NCI-H460 (cell line): ENCODE results near the gene GLYATL1B. TPM values are rescaled to one million over a fixed set of nuclear protein-coding genes. Genes with fewer than 3 reads are reported as not detected.
"Not testable (repeated sequence)": the region's sequence is repeated elsewhere in the genome, so short reads cannot be mapped to it uniquely, and the experiment has no call there.

Experiments
- DNase-seq: peaks from one replicate; pipeline ENCODE4 v3.0.0-alpha.2; 2016; ENCODE audit warnings: low read depth; ENCODE audit errors: extremely low read depth
- total RNA-seq: library from RNA; depleted of rRNA; stranded (reverse); fragments of >200 nt; shearing (Covaris generic); gene quantifications from 2 replicates; pipeline ENCODE4 v1.2.3, GENCODE V29; 2014

The GLYATL1B gene
- total RNA-seq, 1 experiment from 2014 or later: not detected

GRCh38 chr11:59095225-59095624 lies 9.1 kb downstream of the GLYATL1B start:
- DNase-seq: not testable (repeated sequence)

GRCh38 chr11:59095972-59096575 lies 10.0 kb downstream of the GLYATL1B start:
- DNase-seq: not testable (repeated sequence)

- DNase-seq: peak; percentile 54
These were observed 11.1 kb downstream of the GLYATL1B start for GRCh38 chr11:59097113-59097708.

- DNase-seq: not testable (repeated sequence)
These were observed 11.8 kb downstream of the GLYATL1B start for GRCh38 chr11:59097938-59098337.

- DNase-seq: peak; percentile 54
These were observed 16.2 kb downstream of the GLYATL1B start for GRCh38 chr11:59102259-59102765.

GRCh38 chr11:59106363-59107336 lies 20.5 kb downstream of the GLYATL1B start, which contains the start of gene FAM111B:
FAM111B (plus strand) TSS chr11:59107237; CDS start chr11:59109626, 2,389 bp downstream.
- DNase-seq: peak; percentile 88

GRCh38 chr11:59107721-59108120 lies 21.6 kb downstream of the GLYATL1B start:
- not testable (repeated sequence) for DNase-seq

- no peak for DNase-seq
These were observed 26.4 kb downstream of the GLYATL1B start for GRCh38 chr11:59112494-59112893.

- no peak for DNase-seq
These were observed 28.2 kb downstream of the GLYATL1B start for GRCh38 chr11:59114344-59114743.

GRCh38 chr11:59115553-59115952 lies 29.4 kb downstream of the GLYATL1B start:
- DNase-seq: no peak

- no peak for DNase-seq
These were observed 31.7 kb downstream of the GLYATL1B start for GRCh38 chr11:59117774-59118173.

- no peak for DNase-seq
These were observed 33.7 kb downstream of the GLYATL1B start for GRCh38 chr11:59119826-59120225.

- DNase-seq: peak; percentile 54
These were observed 49.7 kb downstream of the GLYATL1B start for GRCh38 chr11:59135648-59136461.

- DNase-seq: not testable (repeated sequence)
These were observed 50.4 kb downstream of the GLYATL1B start for GRCh38 chr11:59136551-59136950.

GRCh38 chr11:59137190-59137589 lies 51.1 kb downstream of the GLYATL1B start:
- no peak for DNase-seq

- no peak for DNase-seq
These were observed 52.5 kb downstream of the GLYATL1B start for GRCh38 chr11:59138643-59139042.

- no peak for DNase-seq
These were observed 55.1 kb downstream of the GLYATL1B start for GRCh38 chr11:59141191-59141590.

GRCh38 chr11:59141673-59142460 lies 55.8 kb downstream of the GLYATL1B start:
- DNase-seq: no peak
